OCI-LY1 (cell line): ENCODE measurements around the gene PIAS4.

Experiments
- CTCF ChIP-seq: fragments of 200-600 bp; sonication (generic), shearing (Covaris generic); IDR thresholded peaks from 2 replicates; pipeline ENCODE4 v1.5.1; 2017; ENCODE audit warnings: mild to moderate bottlenecking, antibody characterized with exemption, low read length, moderate library complexity, mixed read lengths
- EZH2 ChIP-seq: fragments of 200-600 bp; sonication (generic), shearing (Covaris generic); IDR thresholded peaks from 2 replicates; pipeline ENCODE4 v1.8.0; 2017; ENCODE audit warnings: borderline replicate concordance, mixed run types, mild to moderate bottlenecking, antibody characterized with exemption, low read length, moderate library complexity, mixed read lengths

- TF ChIP-seq CTCF: no peak
- TF ChIP-seq EZH2: no peak
These were observed 2.7 kb downstream of the PIAS4 start for GRCh38 chr19:4009990-4010807.
